Subcutaneous abdominal adipose tissue (tissue), 5 donors: ENCODE data around the gene SOS2.
A peak's percentile ranks its signal among the peaks of the same experiment; 100 is the strongest.

Experiments used
- H3K27ac ChIP-seq: one replicate; pipeline ENCODE4 v1.7.0; 2013; ENCODE audit warnings: low read depth, mild to moderate bottlenecking, inconsistent platforms, low read length, moderate library complexity
- H3K27me3 ChIP-seq, 5 donors: one replicate each; pipeline ENCODE4 v1.7.0; 2013; ENCODE audit warnings: low read length in 5 of 5, inconsistent platforms in 1 of 5; ENCODE audit not compliant: control insufficient read depth in 5 of 5, insufficient read depth in 4 of 5
- H3K36me3 ChIP-seq, 5 donors: one replicate each; pipeline ENCODE4 v1.7.0; 2013; ENCODE audit warnings: low read length in 5 of 5; ENCODE audit not compliant: control insufficient read depth in 5 of 5, insufficient read depth in 5 of 5
- H3K4me1 ChIP-seq, 5 donors: one replicate each; pipeline ENCODE4 v1.7.0; 2013; ENCODE audit warnings: low read length in 5 of 5, mild to moderate bottlenecking in 3 of 5, moderate library complexity in 1 of 5; ENCODE audit not compliant: control insufficient read depth in 5 of 5, insufficient read depth in 5 of 5
- H3K4me3 ChIP-seq, 5 donors: one replicate each; pipeline ENCODE4 v1.7.0; 2013; ENCODE audit warnings: low read length in 5 of 5, low read depth in 1 of 5
- H3K9ac ChIP-seq, 5 donors: one replicate each; pipeline ENCODE4 v1.7.0; 2013; ENCODE audit warnings: low read length in 5 of 5, mild to moderate bottlenecking in 4 of 5, moderate library complexity in 3 of 5
- H3K9me3 ChIP-seq, 5 donors: one replicate each; pipeline ENCODE4 v1.7.0; 2013; ENCODE audit warnings: low read length in 5 of 5; ENCODE audit not compliant: control insufficient read depth in 5 of 5
- donor health status: healthy.
- donor health status: healthy.
- donor health status: healthy.
- donor health status: healthy.
- donor health status: healthy.

SOS2 gene

GRCh38 chr14:50231475-50232275 lies at the start of gene SOS2:
TSS of gene SOS2 (minus strand) at chr14:50231578. CDS start at chr14:50231283, 295 bp downstream.
- Histone ChIP-seq H3K4me1 (peaks cover 0 to 43% (median 38%) of the 10 kb centered on the region in 5 donors), H3K27ac (peak within 1 kb of the TSS; percentile 98), H3K9me3 (no peaks in the 10 kb centered on the region), H3K27me3 (no peaks in the 10 kb centered on the region), H3K9ac (peak within 1 kb of the TSS; percentile 73 to 93 (median 92)), H3K4me3 (peak within 1 kb of the TSS; percentile 77 to 93 (median 79)), H3K36me3 (no peaks in the 10 kb centered on the region)

GRCh38 chr14:50272498-50272897 lies 41.1 kb upstream of the SOS2 start:
- H3K27me3 ChIP-seq, result no peaks in the 10 kb centered on the region
- peaks cover 0 to 8% (median 0%) of the 10 kb centered on the region in 5 donors for H3K4me1 ChIP-seq
- H3K4me3 ChIP-seq, result no peak overlapping the region
- peaks cover 0 to 8% (median 0%) of the 10 kb centered on the region in 5 donors for H3K36me3 ChIP-seq
- no peak overlapping the region for H3K9ac ChIP-seq
- H3K9me3 ChIP-seq, result no peaks in the 10 kb centered on the region
- no peak overlapping the region for H3K27ac ChIP-seq

GRCh38 chr14:50270932-50271331 lies 39.6 kb upstream of the SOS2 start:
- Histone ChIP-seq H3K9ac (no peak overlapping the region), H3K36me3 (peaks cover 0 to 8% (median 0%) of the 10 kb centered on the region in 5 donors), H3K4me1 (no peaks in the 10 kb centered on the region), H3K9me3 (no peaks in the 10 kb centered on the region), H3K27me3 (no peaks in the 10 kb centered on the region), H3K27ac (no peak overlapping the region), H3K4me3 (no peak overlapping the region)

DNA sequence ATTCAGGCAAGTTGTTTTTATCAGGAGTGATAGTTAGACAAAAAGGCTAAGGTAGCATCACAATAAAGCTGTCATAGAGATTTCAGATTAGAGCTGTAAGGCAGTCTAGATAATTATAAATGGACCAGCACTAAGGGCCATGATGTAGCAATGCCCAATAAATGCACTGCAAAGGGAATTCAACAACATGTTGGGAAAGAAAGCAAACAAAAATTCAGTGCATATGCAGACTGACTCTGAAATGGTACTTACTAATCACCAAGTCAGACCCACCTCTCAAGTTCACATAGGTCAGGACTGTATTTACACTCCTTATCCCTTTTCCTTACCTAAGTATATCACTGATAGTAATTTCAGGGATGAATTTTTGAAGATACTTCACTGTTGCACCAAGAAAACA lies 33.7 kb upstream of the SOS2 start:
- H3K27me3 ChIP-seq, result no peaks in the 10 kb centered on the region
- no peak overlapping the region for H3K4me3 ChIP-seq
- no peak overlapping the region for H3K9ac ChIP-seq
- no peaks in the 10 kb centered on the region for H3K4me1 ChIP-seq
- H3K27ac ChIP-seq, result no peak overlapping the region
- no peaks in the 10 kb centered on the region for H3K9me3 ChIP-seq
- peaks cover 0 to 8% (median 2%) of the 10 kb centered on the region in 5 donors for H3K36me3 ChIP-seq

DNA sequence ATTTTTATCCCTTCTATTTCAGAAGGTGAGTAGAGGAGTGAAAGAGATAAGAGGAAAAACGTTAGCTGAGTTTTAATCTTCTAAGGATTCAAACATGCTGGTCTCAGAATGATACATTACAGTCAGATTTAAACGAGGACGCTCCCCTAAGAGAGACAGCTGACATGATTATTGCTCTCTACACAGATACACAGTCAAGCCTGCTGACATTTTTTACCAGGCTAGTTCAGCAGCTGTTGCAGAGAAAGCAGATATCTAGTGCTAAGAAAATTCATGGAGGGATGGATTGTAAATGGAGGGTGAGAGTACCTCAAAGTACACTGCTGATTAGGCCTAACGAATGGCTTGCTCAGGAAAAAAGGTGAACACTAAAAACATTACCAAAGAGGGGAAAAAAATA lies 31.9 kb upstream of the SOS2 start:
- H3K9ac ChIP-seq, result peak overlapping the region in 1 of 5 donors; percentile 33

GRCh38 chr14:50262865-50263264 lies 31.5 kb upstream of the SOS2 start:
- no peak overlapping the region for H3K4me3 ChIP-seq
- H3K27ac ChIP-seq, result no peak overlapping the region
- H3K4me1 ChIP-seq, result no peaks in the 10 kb centered on the region
- H3K27me3 ChIP-seq, result no peaks in the 10 kb centered on the region
- no peaks in the 10 kb centered on the region for H3K9me3 ChIP-seq
- H3K36me3 ChIP-seq, result peaks cover 0 to 5% (median 0%) of the 10 kb centered on the region in 5 donors
- peak overlapping the region in 1 of 5 donors; percentile 33 for H3K9ac ChIP-seq

More for the DNA sequence above, 31.9 kb upstream of the SOS2 start:
- Histone ChIP-seq H3K9me3 (no peaks in the 10 kb centered on the region), H3K27ac (no peak overlapping the region), H3K4me3 (no peak overlapping the region), H3K4me1 (no peaks in the 10 kb centered on the region), H3K27me3 (no peaks in the 10 kb centered on the region), H3K36me3 (peaks cover 0 to 5% (median 0%) of the 10 kb centered on the region in 5 donors)

DNA sequence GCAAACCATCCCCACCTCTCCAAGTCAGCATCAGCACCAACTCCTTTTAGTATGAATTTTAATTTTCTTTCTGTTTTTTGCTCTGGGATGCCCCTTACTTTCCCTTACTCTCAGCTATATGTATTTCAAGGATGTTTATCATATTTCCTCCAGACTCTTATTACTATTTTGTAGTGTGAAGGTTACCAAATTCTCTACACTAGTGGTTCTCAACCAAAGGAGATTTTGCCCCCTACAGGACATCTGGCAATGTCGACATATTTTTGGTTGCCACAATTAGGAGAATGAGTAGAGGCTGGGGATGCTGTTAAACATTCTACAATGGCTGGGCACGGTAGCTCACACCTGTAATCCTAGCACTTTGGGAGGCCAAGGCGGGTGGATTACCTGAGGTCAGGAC lies 29.1 kb upstream of the SOS2 start:
- H3K4me3 ChIP-seq, result no peak overlapping the region
- no peaks in the 10 kb centered on the region for H3K4me1 ChIP-seq
- no peaks in the 10 kb centered on the region for H3K9me3 ChIP-seq
- H3K27me3 ChIP-seq, result no peaks in the 10 kb centered on the region
- no peak overlapping the region for H3K27ac ChIP-seq
- peaks cover 0 to 5% (median 0%) of the 10 kb centered on the region in 5 donors for H3K36me3 ChIP-seq
- H3K9ac ChIP-seq, result no peak overlapping the region

DNA sequence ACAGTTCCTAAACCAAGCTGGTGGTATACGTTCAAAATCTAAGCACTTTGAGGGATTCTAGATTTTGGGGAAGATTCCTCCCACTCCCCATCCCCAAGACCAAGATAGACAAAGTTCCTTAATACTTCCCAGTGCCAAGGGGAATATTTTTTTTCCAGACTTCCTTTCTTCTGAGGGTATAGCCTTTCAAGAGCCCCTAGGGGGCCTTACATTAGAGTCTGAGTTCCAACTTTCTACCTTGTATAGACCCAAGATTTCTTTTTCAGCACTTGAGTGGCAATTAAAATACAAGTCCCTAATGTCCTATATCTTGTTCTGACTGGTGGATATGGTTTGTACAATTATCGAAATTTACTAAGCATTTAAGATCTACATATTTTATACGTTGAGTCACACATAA lies 28.7 kb upstream of the SOS2 start:
- Histone ChIP-seq H3K4me1 (no peaks in the 10 kb centered on the region), H3K27me3 (no peaks in the 10 kb centered on the region), H3K27ac (no peak overlapping the region)

DNA sequence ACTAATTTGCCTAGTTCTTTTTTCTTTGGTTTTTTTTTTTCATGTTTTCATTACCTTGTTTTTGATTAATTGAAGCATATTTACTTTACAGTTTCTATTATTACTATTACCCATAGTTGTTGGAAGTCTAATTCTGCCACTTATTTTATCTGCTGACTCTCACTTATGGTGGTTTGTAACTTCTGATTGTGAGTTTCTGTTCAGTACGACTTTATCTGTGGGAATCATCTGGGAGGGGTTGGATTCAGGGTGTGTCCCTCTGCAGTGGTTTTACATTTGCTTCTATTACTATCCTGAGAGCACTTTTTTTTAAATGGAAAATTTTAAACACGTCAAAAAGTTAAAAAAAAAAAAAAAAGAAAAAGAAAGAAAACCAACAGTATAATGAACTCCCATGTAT lies 26.4 kb upstream of the SOS2 start:
- no peaks in the 10 kb centered on the region for H3K36me3 ChIP-seq

More for the DNA sequence above, 28.7 kb upstream of the SOS2 start:
- no peak overlapping the region for H3K9ac ChIP-seq
- H3K4me3 ChIP-seq, result no peak overlapping the region
- H3K36me3 ChIP-seq, result peaks cover 0 to 3% (median 0%) of the 10 kb centered on the region in 5 donors
- H3K9me3 ChIP-seq, result no peaks in the 10 kb centered on the region

GRCh38 chr14:50254248-50254647 lies 22.9 kb upstream of the SOS2 start:
- no peaks in the 10 kb centered on the region for H3K9me3 ChIP-seq
- H3K27ac ChIP-seq, result no peak overlapping the region
- H3K9ac ChIP-seq, result no peak overlapping the region
- H3K4me1 ChIP-seq, result no peaks in the 10 kb centered on the region
- H3K36me3 ChIP-seq, result peaks cover 0 to 2% (median 0%) of the 10 kb centered on the region in 5 donors
- H3K27me3 ChIP-seq, result no peaks in the 10 kb centered on the region
- H3K4me3 ChIP-seq, result no peak overlapping the region

More for the DNA sequence above, 26.4 kb upstream of the SOS2 start:
- Histone ChIP-seq H3K9ac (no peak overlapping the region), H3K9me3 (no peaks in the 10 kb centered on the region), H3K27me3 (no peaks in the 10 kb centered on the region), H3K27ac (no peak overlapping the region), H3K4me3 (no peak overlapping the region), H3K4me1 (no peaks in the 10 kb centered on the region)
